Adrenal gland (tissue), 12 donors: ENCODE data around the gene ADAMTSL5. TPM values are rescaled to one million over a fixed set of nuclear protein-coding genes. Genes with fewer than 3 reads are reported as not detected.

Experiments used
- DNase-seq, 7 donors: peaks; one replicate each; pipeline ENCODE4 v3.0.0-alpha.2; 2019 to 2020
- H3K27ac ChIP-seq, 5 donors: fragments of 200-600 bp; sonication (generic) in 4 of 5; 1 replicate in 3 of 5; 2 replicates in 2 of 5; pipeline versions ENCODE4 v1.5.1 to v1.8.0; 2016 to 2020; ENCODE audit warnings: mild to moderate bottlenecking in 1 of 5
- H3K27me3 ChIP-seq: fragments of 200-600 bp; 2 replicates; pipeline ENCODE4 v1.8.0; 2021
- H3K36me3 ChIP-seq, 2 donors: fragments of 200-600 bp; replicated peaks in 1 of 2; 1 replicate in 1 of 2; 2 replicates in 1 of 2; pipeline versions ENCODE4 v1.5.1 to v1.8.0; 2018 to 2022
- H3K4me1 ChIP-seq, 2 donors: fragments of 200-600 bp; replicated peaks in 1 of 2; 1 replicate in 1 of 2; 2 replicates in 1 of 2; pipeline versions ENCODE4 v1.5.1 to v1.8.0; 2018 to 2021
- H3K4me3 ChIP-seq, 4 donors: fragments of 200-600 bp; sonication (generic) in 3 of 4; one replicate each; pipeline ENCODE4 v1.5.1; 2016 to 2018
- H3K9me3 ChIP-seq, 3 donors: fragments of 200-600 bp; sonication (generic) in 1 of 3; replicated peaks in 1 of 3; 1 replicate in 2 of 3; 2 replicates in 1 of 3; pipeline versions ENCODE4 v1.5.1 to v1.8.0; 2016 to 2021
- POLR2A ChIP-seq, 2 donors: fragments of 450-650 bp; IDR thresholded peaks; one replicate each; pipeline ENCODE4 v1.6.1; 2017; ENCODE audit warnings: antibody characterized with exemption in 2 of 2, mild to moderate bottlenecking in 2 of 2, moderate library complexity in 1 of 2
- WGBS, 4 donors: extraction: QIAGEN DNeasy Blood & Tissue Kit in 2 of 4; methylation state at CpG; one replicate each; pipeline versions ENCODE4 v1.1.5 to v1.1.7; 2013 to 2017; 5-methylcytosine and 5-hydroxymethylcytosine counted together
- intact Hi-C, 2 donors: fragments of 100-400 bp; cut with DNase I; formaldehyde crosslinking; loops; one replicate each; pipeline versions ENCODE4 v1.14.1 to v1.15.0; 2022 to 2023
- polyA plus RNA-seq, 3 donors: library from polyadenylated mRNA; stranded (reverse); fragments of 200-250 nt in 2 of 3; fragments of 350-450 nt in 1 of 3; fragmentation: Illumina TruSeq in 1 of 3; extraction: RNeasy Lipid Tissue Mini Kit (QIAGEN cat#74804) in 1 of 3; gene quantifications; one replicate each; pipeline ENCODE4 v1.2.3, GENCODE V29; 2013 to 2014
- total RNA-seq, 9 donors: library from RNA; depleted of rRNA in 4 of 9; stranded (reverse); fragments of >200 nt in 4 of 9; fragments of 120-200 nt in 1 of 9; fragmentation: NEBNext Ultra II Directional in 1 of 9; extraction: Animal tissue kit (Norgen Biotek cat#: 25700) in 1 of 9; gene quantifications; one replicate each; pipeline versions ENCODE4 v1.1.0 to v1.2.4, GENCODE V29; 2013 to 2023
- TF ChIP-seq, protein P1 (sequence below), 6 experiments: fragments of 450-650 bp in 4 of 6; fragments of 200-600 bp in 2 of 6; sonication (generic) in 1 of 6; IDR thresholded peaks; 1 replicate in 5 of 6; 2 replicates in 1 of 6; pipeline versions ENCODE4 v1.5.1 to v1.8.0; 2016 to 2021; ENCODE audit warnings: antibody characterized with exemption in 6 of 6, mild to moderate bottlenecking in 2 of 6, moderate library complexity in 1 of 6
- donor health status: healthy with polysubstance abuse.
- donor health status: Bipolar disorder and iron deficiency.
- donor health status: DM: yes; HTN: yes; CAD: no.
- donor health status: DM: no; HTN: no; CAD: no.
- donor health status: DM: no; HTN: no; CAD: no.
- donor health status: DM: yes; HTN: yes; CAD: no.

Gene ADAMTSL5
- total and polyA plus RNA-seq, 12 donors, result 0.61 to 8.8 (median 1.8) TPM

DNA sequence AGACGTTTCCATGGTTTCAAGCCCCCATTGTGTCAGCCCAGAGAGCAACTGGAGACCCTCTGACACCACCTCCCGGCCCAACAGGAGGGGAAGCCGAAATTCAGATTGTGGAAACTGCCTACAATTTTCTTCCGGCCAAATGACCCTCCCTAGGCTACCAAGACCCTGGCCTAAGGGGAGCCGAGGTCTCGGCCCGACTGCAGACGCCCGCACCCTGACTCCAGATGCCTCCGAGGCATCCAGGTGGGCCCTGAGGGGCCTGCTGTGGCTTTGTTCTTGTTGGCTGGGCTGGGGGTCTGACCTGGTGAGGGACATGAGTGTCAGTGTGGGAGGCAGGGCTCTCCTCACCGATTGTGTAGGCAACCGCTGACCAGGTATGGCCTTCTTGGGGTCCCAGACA lies 45.7 kb upstream of the ADAMTSL5 start:
- H3K9me3 ChIP-seq, result no peaks in the 10 kb centered on the region
- no peak overlapping the region for H3K27ac ChIP-seq
- H3K36me3 ChIP-seq, result peaks cover 0 to 6% of the 10 kb centered on the region in 2 donors
- WGBS, 4 donors, result 85 to 97% (median 90%) methylated on average over 5 to 12 of the region's 12 CpGs
- intact Hi-C loops, result no loop called here
- TF ChIP-seq, protein P1, sequence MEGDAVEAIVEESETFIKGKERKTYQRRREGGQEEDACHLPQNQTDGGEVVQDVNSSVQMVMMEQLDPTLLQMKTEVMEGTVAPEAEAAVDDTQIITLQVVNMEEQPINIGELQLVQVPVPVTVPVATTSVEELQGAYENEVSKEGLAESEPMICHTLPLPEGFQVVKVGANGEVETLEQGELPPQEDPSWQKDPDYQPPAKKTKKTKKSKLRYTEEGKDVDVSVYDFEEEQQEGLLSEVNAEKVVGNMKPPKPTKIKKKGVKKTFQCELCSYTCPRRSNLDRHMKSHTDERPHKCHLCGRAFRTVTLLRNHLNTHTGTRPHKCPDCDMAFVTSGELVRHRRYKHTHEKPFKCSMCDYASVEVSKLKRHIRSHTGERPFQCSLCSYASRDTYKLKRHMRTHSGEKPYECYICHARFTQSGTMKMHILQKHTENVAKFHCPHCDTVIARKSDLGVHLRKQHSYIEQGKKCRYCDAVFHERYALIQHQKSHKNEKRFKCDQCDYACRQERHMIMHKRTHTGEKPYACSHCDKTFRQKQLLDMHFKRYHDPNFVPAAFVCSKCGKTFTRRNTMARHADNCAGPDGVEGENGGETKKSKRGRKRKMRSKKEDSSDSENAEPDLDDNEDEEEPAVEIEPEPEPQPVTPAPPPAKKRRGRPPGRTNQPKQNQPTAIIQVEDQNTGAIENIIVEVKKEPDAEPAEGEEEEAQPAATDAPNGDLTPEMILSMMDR (IDR thresholded peaks at IDR 0.05), result no peak
- no peak for TF ChIP-seq POLR2A (IDR thresholded peaks at IDR 0.05)
- H3K27me3 ChIP-seq, result no peaks in the 10 kb centered on the region
- no peak overlapping the region for H3K4me3 ChIP-seq
- DNase-seq, result no peak
- H3K4me1 ChIP-seq, result no peaks in the 10 kb centered on the region

DNA sequence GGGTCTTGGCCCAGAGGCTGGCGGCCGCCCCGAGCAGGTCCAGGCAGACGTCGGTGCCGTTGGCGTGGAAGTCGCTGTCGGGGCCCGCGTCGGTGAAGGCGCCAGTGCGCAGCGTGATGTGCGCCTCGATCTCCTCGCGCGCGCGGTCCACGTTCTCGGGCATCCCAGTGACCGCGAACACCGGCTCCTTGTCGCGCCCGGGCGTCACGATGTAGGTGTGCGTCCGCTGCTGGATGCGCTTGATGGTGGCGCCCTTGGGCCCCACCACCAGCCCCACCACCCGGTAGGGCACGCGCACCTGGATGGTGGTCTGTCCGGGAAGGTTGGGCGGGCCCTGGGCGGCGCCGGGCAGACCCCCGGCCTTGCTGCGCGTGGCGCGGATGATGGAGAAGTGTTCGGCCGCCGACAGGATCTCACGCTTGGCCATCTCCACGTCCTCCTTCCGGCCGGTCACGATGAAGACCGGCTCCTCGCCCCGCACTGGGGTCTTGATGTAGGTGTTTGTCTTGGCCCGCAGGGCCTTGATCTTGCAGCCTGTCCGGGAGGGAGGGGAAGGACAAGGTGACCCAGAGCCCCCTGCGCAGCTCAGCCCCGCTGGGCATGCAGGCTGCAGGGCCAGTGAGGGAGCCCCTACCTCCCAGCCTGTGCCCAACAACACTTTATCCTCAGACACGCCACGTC lies 43.7 kb upstream of the ADAMTSL5 start:
- intact Hi-C loops, result no loop called here
- H3K4me1 ChIP-seq, result no peaks in the 10 kb centered on the region
- peaks cover 0 to 6% of the 10 kb centered on the region in 2 donors for H3K36me3 ChIP-seq
- TF ChIP-seq POLR2A (IDR thresholded peaks at IDR 0.05), result no peak
- TF ChIP-seq, protein P1 (IDR thresholded peaks at IDR 0.05), result no peak
- 92 to 98% (median 97%) methylated on average over 23 to 66 of the region's 66 CpGs for WGBS, 4 donors
- H3K9me3 ChIP-seq, result no peaks in the 10 kb centered on the region
- H3K4me3 ChIP-seq, result no peak overlapping the region
- H3K27ac ChIP-seq, result no peak overlapping the region
- no peaks in the 10 kb centered on the region for H3K27me3 ChIP-seq
- no peak for DNase-seq

DNA sequence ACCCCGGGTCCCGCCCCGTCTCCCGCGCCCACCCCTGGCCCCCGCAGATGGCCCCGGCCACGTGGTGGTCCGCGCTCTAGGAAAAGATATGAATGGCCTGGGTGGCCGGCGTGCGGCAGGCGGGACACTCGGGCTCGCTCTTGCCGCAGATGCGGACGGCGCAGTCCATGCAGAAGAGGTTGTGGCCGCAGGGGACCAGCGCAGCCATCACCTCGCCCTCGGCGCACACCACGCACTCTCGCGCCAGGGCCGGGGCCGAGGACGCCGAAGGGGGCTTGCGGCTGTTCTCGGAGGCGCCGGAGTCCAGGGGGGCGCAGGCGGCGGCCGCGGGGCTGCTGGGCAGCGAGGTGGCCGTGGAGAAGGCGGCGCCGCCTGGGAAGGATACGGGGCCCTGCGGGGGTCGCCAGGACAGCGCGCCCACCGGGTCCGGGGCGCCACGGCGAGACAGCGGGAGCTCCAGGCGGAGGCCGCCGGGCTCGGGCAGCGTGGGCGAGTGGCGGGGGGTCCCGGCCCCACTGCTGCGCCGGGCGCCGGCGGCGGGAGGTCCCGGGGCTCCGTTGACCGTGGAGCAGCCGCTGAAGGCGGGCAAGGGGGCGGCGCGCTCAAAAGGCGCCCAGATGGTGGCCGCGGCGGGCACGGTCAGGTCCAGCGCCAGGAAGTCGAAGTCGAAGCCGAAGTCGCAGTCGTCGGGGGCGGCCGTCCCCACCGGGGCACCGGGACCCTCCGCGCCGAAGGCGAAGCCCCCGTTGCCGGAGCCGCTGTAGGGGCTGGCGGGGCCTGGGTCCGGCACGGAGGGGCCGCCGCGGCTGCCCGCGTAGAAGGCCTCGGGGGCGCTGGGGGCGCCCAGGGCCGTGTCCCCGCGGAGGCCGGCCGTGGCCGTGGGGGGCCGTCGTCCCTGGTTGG lies 42.9 kb upstream of the ADAMTSL5 start:
- peaks cover 0 to 6% of the 10 kb centered on the region in 2 donors for H3K36me3 ChIP-seq
- intact Hi-C loops, result no loop called here
- DNase-seq, result no peak
- H3K4me1 ChIP-seq, result no peaks in the 10 kb centered on the region
- no peak overlapping the region for H3K4me3 ChIP-seq
- WGBS, 4 donors, result 93 to 97% (median 94%) methylated on average over 31 to 120 of the region's 121 CpGs
- H3K27ac ChIP-seq, result no peak overlapping the region
- no peaks in the 10 kb centered on the region for H3K9me3 ChIP-seq
- no peak for TF ChIP-seq POLR2A (IDR thresholded peaks at IDR 0.05)
- TF ChIP-seq, protein P1 (IDR thresholded peaks at IDR 0.05), result no peak
- no peaks in the 10 kb centered on the region for H3K27me3 ChIP-seq

DNA sequence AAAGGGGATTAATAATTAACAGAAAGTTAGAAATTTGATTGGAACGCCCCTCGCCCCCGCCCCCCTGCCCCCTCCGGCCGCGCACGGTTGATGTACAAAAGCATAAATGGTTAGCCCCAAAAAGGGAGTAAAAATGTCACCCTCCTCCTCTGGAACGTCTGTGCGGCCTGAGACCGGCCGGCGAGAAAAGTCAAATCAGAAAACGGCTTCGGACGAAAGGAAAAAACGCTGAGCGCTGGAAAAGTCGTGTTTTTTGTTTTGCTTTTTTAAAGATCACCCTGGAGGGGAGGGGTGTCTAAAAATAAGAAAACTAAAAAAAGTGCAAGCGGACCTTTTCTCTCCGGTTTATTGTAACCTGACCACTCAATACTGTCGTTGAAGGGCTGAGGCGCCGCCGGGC lies 42.1 kb upstream of the ADAMTSL5 start:
- intact Hi-C loops, result no loop called here
- no peak overlapping the region for H3K4me3 ChIP-seq
- H3K36me3 ChIP-seq, result peaks cover 0 to 6% of the 10 kb centered on the region in 2 donors
- 90 to 93% (median 93%) methylated on average over 24 of the region's 24 CpGs for WGBS, 4 donors
- H3K27me3 ChIP-seq, result no peaks in the 10 kb centered on the region
- H3K9me3 ChIP-seq, result no peaks in the 10 kb centered on the region
- H3K27ac ChIP-seq, result no peak overlapping the region
- no peak for DNase-seq
- H3K4me1 ChIP-seq, result no peaks in the 10 kb centered on the region
- TF ChIP-seq POLR2A (IDR thresholded peaks at IDR 0.05), result no peak
- TF ChIP-seq, protein P1 (IDR thresholded peaks at IDR 0.05), result no peak
